ENCODE results near the gene KIF11.

- TF ChIP-seq CTCF (IDR thresholded peaks at IDR 0.05): no peak
- TF ChIP-seq POLR2A (IDR thresholded peaks at IDR 0.05): no peak
These were observed 39.0 kb upstream of the KIF11 start for GRCh38 chr10:92553959-92554358.
